HCT116 (cell line): ENCODE data around the gene C1orf35. TPM values are rescaled to one million over a fixed set of nuclear protein-coding genes. Genes with fewer than 3 reads are reported as not detected.

Source experiments
- ATAC-seq: fragments of 200-7000 bp; cut with Tn5 transposase; 2 replicates; pipeline ENCODE4 v1.9.1; 2020; ENCODE audit warnings: mild to moderate bottlenecking, moderate library complexity
- BruUV-seq: library from RNA; stranded (reverse); fragments of 400-500 nt; replicated peaks from 2 replicates; lab custom pipeline; 2021; lab: Mats Ljungman, UMichigan
- CTCF ChIA-PET: fragments of 300-600 bp; sonication (Branson Sonifier 250); formaldehyde crosslinking; loops from one replicate; lab custom pipeline; 2021; ENCODE audit warnings: antibody characterized with exemption; lab: Charles Lee
- POLR2A ChIA-PET: fragments of 300-600, 350-600 bp; sonication (Branson Sonifier 250); formaldehyde crosslinking; loops from one replicate; lab custom pipeline; 2021; ENCODE audit warnings: antibody characterized with exemption; lab: Charles Lee
- RAD21 ChIA-PET, 2 experiments: fragments of 300-600 bp; sonication (Branson Sonifier 250); formaldehyde crosslinking; loops; one replicate each; lab custom pipeline; 2023; ENCODE audit warnings: low total read pairs in 2 of 2; ENCODE audit not compliant: uncharacterized antibody in 2 of 2, unreplicated experiment in 2 of 2, low non-redundant PET in 1 of 2; lab: Charles Lee
- DNase-seq: peaks from one replicate; pipeline ENCODE4 v3.0.0-alpha.2; 2010; ENCODE audit warnings: low read depth, low spot score
- H2AFZ ChIP-seq: fragments of 200-600 bp; shearing (Covaris generic), sonication (generic); 2 replicates; pipeline ENCODE4 v1.6.1; 2017; ENCODE audit warnings: low read depth, mixed run types, mixed read lengths, antibody characterized with exemption, low read length; ENCODE audit not compliant: poor library complexity, severe bottlenecking
- H3K27ac ChIP-seq: 2 replicates; pipeline ENCODE4 v1.5.1; 2012; ENCODE audit warnings: low read depth, low read length
- H3K27me3 ChIP-seq: fragments of 200-600 bp; sonication (generic); 2 replicates; pipeline ENCODE4 v1.6.1; 2016; ENCODE audit warnings: mixed run types, low read length, mixed read lengths; ENCODE audit not compliant: insufficient read depth
- H3K36me3 ChIP-seq, 2 experiments: fragments of 200-500 bp in 1 of 2; fragments of 200-600 bp in 1 of 2; sonication (Bioruptor generic) in 1 of 2; sonication (generic) in 1 of 2; 2 replicates each; pipeline versions ENCODE4 v1.5.1 to v1.6.1; 2014 to 2016; ENCODE audit warnings: low read length in 2 of 2, inconsistent platforms in 1 of 2, mixed read lengths in 1 of 2, mixed run types in 1 of 2; ENCODE audit not compliant: insufficient read depth in 2 of 2, control insufficient read depth in 1 of 2
- H3K4me1 ChIP-seq, 2 experiments: fragments of 200-600 bp in 1 of 2; sonication (generic) in 1 of 2; 2 replicates each; pipeline versions ENCODE4 v1.5.1 to v1.6.1; 2012 to 2017; ENCODE audit warnings: low read length in 2 of 2, inconsistent platforms in 1 of 2, mild to moderate bottlenecking in 1 of 2, mixed read lengths in 1 of 2, mixed run types in 1 of 2, moderate library complexity in 1 of 2; ENCODE audit not compliant: insufficient read depth in 2 of 2, control insufficient read depth in 1 of 2
- H3K4me2 ChIP-seq: fragments of 200-600 bp; sonication (generic); 2 replicates; pipeline ENCODE4 v1.6.1; 2017; ENCODE audit warnings: mixed run types, low read length, mixed read lengths
- H3K4me3 ChIP-seq, 2 experiments: fragments of 200-600 bp in 1 of 2; sonication (generic) in 1 of 2; replicated peaks in 1 of 2; 2 replicates each; pipeline ENCODE4 v1.5.1; 2011 to 2016; ENCODE audit warnings: low read length in 2 of 2, control low read depth in 1 of 2, low read depth in 1 of 2, mild to moderate bottlenecking in 1 of 2, mixed read lengths in 1 of 2, mixed run types in 1 of 2
- H3K79me2 ChIP-seq: fragments of 200-600 bp; sonication (generic); 2 replicates; pipeline ENCODE4 v1.6.1; 2017; ENCODE audit warnings: mild to moderate bottlenecking, mixed run types, low read length, moderate library complexity, mixed read lengths; ENCODE audit not compliant: insufficient read depth
- H3K9ac ChIP-seq: fragments of 200-600 bp; sonication (generic); 2 replicates; pipeline ENCODE4 v1.6.1; 2016; ENCODE audit warnings: low read length, mixed read lengths
- H3K9me2 ChIP-seq: fragments of 200-600 bp; sonication (generic), shearing (Covaris generic); 2 replicates; pipeline ENCODE4 v1.6.1; 2017; ENCODE audit warnings: mixed run types, mild to moderate bottlenecking, moderate library complexity; ENCODE audit not compliant: insufficient read depth
- H3K9me3 ChIP-seq, 2 experiments: fragments of 200-500 bp in 1 of 2; fragments of 200-600 bp in 1 of 2; sonication (Bioruptor generic) in 1 of 2; sonication (generic) in 1 of 2; 2 replicates each; pipeline ENCODE4 v1.6.1; 2014 to 2017; ENCODE audit warnings: low read length in 2 of 2, mixed read lengths in 2 of 2, inconsistent platforms in 1 of 2, low read depth in 1 of 2, mild to moderate bottlenecking in 1 of 2, mixed run types in 1 of 2, moderate library complexity in 1 of 2; ENCODE audit not compliant: control insufficient read depth in 1 of 2, insufficient read depth in 1 of 2
- H4K20me1 ChIP-seq: fragments of 200-600 bp; sonication (generic), shearing (Covaris generic); 2 replicates; pipeline ENCODE4 v1.6.1; 2017; ENCODE audit warnings: mixed run types, mild to moderate bottlenecking, moderate library complexity; ENCODE audit not compliant: insufficient read depth
- CEBPB ChIP-seq: IDR thresholded peaks from 2 replicates; pipeline ENCODE4 v1.6.1; 2012; ENCODE audit warnings: low read depth
- EZH2phosphoT487 ChIP-seq: fragments of 200-600 bp; IDR thresholded peaks from 2 replicates; pipeline ENCODE4 v1.6.1; 2018; ENCODE audit warnings: antibody characterized with exemption, borderline replicate concordance
- JUND ChIP-seq: IDR thresholded peaks from 2 replicates; pipeline ENCODE4 v1.6.1; 2012
- POLR2A ChIP-seq: IDR thresholded peaks from 2 replicates; pipeline ENCODE4 v1.7.0; 2011; ENCODE audit warnings: borderline replicate concordance; ENCODE audit not compliant: insufficient read depth, insufficient read length; ENCODE audit errors: extremely low read depth
- RAD21 ChIP-seq: IDR thresholded peaks from 2 replicates; pipeline ENCODE4 v1.6.1; 2012; ENCODE audit warnings: low read depth, mild to moderate bottlenecking
- SIN3A ChIP-seq: IDR thresholded peaks from 2 replicates; pipeline ENCODE4 v1.6.1; 2012; ENCODE audit warnings: low read depth
- SP1 ChIP-seq: IDR thresholded peaks from 2 replicates; pipeline ENCODE4 v1.6.1; 2012; ENCODE audit warnings: low read depth
- TCF7L2 ChIP-seq: IDR thresholded peaks from 2 replicates; pipeline ENCODE4 v1.7.0; 2011; ENCODE audit warnings: borderline replicate concordance, inconsistent platforms; ENCODE audit not compliant: insufficient read depth, insufficient read length; ENCODE audit errors: extremely low read depth
- YY1 ChIP-seq: IDR thresholded peaks from 2 replicates; pipeline ENCODE4 v1.6.1; 2011; ENCODE audit warnings: low read length, low read depth, moderate library complexity, mild to moderate bottlenecking; ENCODE audit not compliant: insufficient replicate concordance; ENCODE audit errors: extremely low read depth
- ZFX ChIP-seq: fragments of 450-650 bp; IDR thresholded peaks from 2 replicates; pipeline ENCODE4 v1.6.1; 2017
- intact Hi-C: fragments of 100-400 bp; cut with micrococcal nuclease; formaldehyde crosslinking; loops from 2 replicates; pipeline ENCODE4 v1.10.0; 2022
- total RNA-seq: library from RNA; stranded (reverse); gene quantifications from one replicate; pipeline ENCODE4 v1.2.1, GENCODE V29; 2021; ENCODE audit not compliant: unreplicated experiment
- TF ChIP-seq, protein P1 (sequence below): IDR thresholded peaks from 2 replicates; pipeline ENCODE4 v1.6.1; 2012
- TF ChIP-seq, protein P2 (sequence below): IDR thresholded peaks from 2 replicates; pipeline ENCODE4 v1.6.1; 2012; ENCODE audit warnings: low read depth
- TF ChIP-seq, protein P3 (sequence below): IDR thresholded peaks from 2 replicates; pipeline ENCODE4 v1.6.1; 2012
- TF ChIP-seq, protein P4 (sequence below), 3 experiments: fragments of 200-600 bp in 1 of 3; sonication (generic) in 1 of 3; IDR thresholded peaks in 2 of 3; conservative IDR thresholded peaks in 1 of 3; 2 replicates each; pipeline ENCODE4 v1.5.1; 2012 to 2017; ENCODE audit warnings: low read depth in 2 of 3, low read length in 2 of 3, antibody characterized with exemption in 1 of 3, borderline replicate concordance in 1 of 3, control low read depth in 1 of 3, mild to moderate bottlenecking in 1 of 3, mixed read lengths in 1 of 3, mixed run types in 1 of 3, moderate library complexity in 1 of 3; ENCODE audit not compliant: insufficient read depth in 1 of 3

C1orf35 gene
- total RNA-seq, 1 experiment from 2014 or later, result 26.1 TPM

DNA sequence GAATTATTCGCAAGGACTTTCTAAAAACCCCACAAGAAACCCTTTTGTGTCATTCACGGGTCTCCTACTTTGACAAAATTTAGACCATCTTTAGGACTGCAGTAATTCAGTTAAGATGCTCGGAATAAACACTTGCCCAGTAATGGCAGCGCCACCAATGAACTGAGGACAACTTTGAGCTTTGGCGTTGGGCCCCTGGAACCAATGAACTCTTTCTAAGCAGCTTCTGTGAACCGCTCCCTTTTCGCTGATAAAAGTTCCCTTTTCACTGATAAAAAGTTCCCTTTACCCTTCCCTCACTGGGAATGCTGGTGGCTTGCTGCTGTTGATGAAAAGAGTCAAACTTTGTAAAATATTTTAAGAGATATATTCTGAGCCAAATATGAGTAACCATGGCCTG lies 7.4 kb upstream of the C1orf35 start:
- H3K79me2 ChIP-seq, result peaks cover 25% of the 10 kb centered on the region
- ChIA-PET POLR2A (no interaction called here), RAD21 (no interaction called here), CTCF (interaction anchor here (1.7 kb wide), 1 partner anchor 21 kb away, joined by 6 read pairs; no protein-coding TSS in a partner anchor)
- TF ChIP-seq SIN3A (no peak), RAD21 (no peak), EZH2phosphoT487 (no peak), SP1 (no peak), TCF7L2 (no peak), ZFX (no peak), POLR2A (no peak), YY1 (no peak), CEBPB (no peak), JUND (no peak)
- TF ChIP-seq, protein P1, sequence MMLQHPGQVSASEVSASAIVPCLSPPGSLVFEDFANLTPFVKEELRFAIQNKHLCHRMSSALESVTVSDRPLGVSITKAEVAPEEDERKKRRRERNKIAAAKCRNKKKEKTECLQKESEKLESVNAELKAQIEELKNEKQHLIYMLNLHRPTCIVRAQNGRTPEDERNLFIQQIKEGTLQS, result no peak
- TF ChIP-seq, protein P2, sequence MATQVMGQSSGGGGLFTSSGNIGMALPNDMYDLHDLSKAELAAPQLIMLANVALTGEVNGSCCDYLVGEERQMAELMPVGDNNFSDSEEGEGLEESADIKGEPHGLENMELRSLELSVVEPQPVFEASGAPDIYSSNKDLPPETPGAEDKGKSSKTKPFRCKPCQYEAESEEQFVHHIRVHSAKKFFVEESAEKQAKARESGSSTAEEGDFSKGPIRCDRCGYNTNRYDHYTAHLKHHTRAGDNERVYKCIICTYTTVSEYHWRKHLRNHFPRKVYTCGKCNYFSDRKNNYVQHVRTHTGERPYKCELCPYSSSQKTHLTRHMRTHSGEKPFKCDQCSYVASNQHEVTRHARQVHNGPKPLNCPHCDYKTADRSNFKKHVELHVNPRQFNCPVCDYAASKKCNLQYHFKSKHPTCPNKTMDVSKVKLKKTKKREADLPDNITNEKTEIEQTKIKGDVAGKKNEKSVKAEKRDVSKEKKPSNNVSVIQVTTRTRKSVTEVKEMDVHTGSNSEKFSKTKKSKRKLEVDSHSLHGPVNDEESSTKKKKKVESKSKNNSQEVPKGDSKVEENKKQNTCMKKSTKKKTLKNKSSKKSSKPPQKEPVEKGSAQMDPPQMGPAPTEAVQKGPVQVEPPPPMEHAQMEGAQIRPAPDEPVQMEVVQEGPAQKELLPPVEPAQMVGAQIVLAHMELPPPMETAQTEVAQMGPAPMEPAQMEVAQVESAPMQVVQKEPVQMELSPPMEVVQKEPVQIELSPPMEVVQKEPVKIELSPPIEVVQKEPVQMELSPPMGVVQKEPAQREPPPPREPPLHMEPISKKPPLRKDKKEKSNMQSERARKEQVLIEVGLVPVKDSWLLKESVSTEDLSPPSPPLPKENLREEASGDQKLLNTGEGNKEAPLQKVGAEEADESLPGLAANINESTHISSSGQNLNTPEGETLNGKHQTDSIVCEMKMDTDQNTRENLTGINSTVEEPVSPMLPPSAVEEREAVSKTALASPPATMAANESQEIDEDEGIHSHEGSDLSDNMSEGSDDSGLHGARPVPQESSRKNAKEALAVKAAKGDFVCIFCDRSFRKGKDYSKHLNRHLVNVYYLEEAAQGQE, result no peak
- TF ChIP-seq, protein P3, sequence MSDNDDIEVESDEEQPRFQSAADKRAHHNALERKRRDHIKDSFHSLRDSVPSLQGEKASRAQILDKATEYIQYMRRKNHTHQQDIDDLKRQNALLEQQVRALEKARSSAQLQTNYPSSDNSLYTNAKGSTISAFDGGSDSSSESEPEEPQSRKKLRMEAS, result no peak
- TF ChIP-seq, protein P4, sequence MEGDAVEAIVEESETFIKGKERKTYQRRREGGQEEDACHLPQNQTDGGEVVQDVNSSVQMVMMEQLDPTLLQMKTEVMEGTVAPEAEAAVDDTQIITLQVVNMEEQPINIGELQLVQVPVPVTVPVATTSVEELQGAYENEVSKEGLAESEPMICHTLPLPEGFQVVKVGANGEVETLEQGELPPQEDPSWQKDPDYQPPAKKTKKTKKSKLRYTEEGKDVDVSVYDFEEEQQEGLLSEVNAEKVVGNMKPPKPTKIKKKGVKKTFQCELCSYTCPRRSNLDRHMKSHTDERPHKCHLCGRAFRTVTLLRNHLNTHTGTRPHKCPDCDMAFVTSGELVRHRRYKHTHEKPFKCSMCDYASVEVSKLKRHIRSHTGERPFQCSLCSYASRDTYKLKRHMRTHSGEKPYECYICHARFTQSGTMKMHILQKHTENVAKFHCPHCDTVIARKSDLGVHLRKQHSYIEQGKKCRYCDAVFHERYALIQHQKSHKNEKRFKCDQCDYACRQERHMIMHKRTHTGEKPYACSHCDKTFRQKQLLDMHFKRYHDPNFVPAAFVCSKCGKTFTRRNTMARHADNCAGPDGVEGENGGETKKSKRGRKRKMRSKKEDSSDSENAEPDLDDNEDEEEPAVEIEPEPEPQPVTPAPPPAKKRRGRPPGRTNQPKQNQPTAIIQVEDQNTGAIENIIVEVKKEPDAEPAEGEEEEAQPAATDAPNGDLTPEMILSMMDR (IDR thresholded peaks at IDR 0.05 in 2 of 3, conservative IDR thresholded peaks at IDR 0.05 in 1 of 3; ENCODE audit: borderline replicate concordance in 1 of 3, insufficient read depth in 1 of 3, low read depth in 2 of 3, low read length in 2 of 3), result no peak
- H3K36me3 ChIP-seq, result peaks cover 0 to 14% of the 10 kb centered on the region in 2 experiments; a peak in 1 of 4 replicates
- no peak for DNase-seq
- peaks cover 4 to 14% of the 10 kb centered on the region in 2 experiments; a peak in 3 of 4 replicates for H3K4me1 ChIP-seq
- H3K9me3 ChIP-seq, result no peaks in the 10 kb centered on the region
- no TSS peak for BruUV-seq
- H3K27me3 ChIP-seq, result no peaks in the 10 kb centered on the region
- peak overlapping the region in 1 of 2 experiments; percentile 97; a peak in 1 of 4 replicates for H3K4me3 ChIP-seq
- H3K4me2 ChIP-seq, result peak overlapping the region; percentile 99
- H2AFZ ChIP-seq, result no peak overlapping the region
- no peak overlapping the region for H3K27ac ChIP-seq
- H3K9ac ChIP-seq, result peak overlapping the region; percentile 97; the same call in 1 of the 2 replicates
- no peaks in the 10 kb centered on the region for H3K9me2 ChIP-seq
- H4K20me1 ChIP-seq, result no peaks in the 10 kb centered on the region
- no peak for ATAC-seq
- intact Hi-C loops, result no loop called here
